Stimulated activated CD4-positive, alpha-beta T cell treated with anti-CD3 and anti-CD28 coated beads, Interleukin-4, amount 100 ng/mL, for 48 hours (primary cell): ENCODE results near the gene DNAJB6.

Experiments
- DNase-seq, 2 donors: peaks; one replicate each; pipeline ENCODE4 v3.0.0-alpha.2; 2020; ENCODE audit warnings: low read depth in 2 of 2

Gene DNAJB6

GRCh38 chr7:157409753-157410727 lies 73.2 kb downstream of the DNAJB6 start:
- DNase-seq: no peak

- DNase-seq: no peak
These were observed 74.2 kb downstream of the DNAJB6 start for GRCh38 chr7:157410831-157411556.

GRCh38 chr7:157411580-157411979 lies 74.8 kb downstream of the DNAJB6 start:
- DNase-seq: peak; percentile 28 to 64

GRCh38 chr7:157412021-157412443 lies 75.2 kb downstream of the DNAJB6 start:
- DNase-seq: peak; percentile 48 to 63

- DNase-seq: no peak
These were observed 75.8 kb downstream of the DNAJB6 start for GRCh38 chr7:157412491-157413180.

DNA sequence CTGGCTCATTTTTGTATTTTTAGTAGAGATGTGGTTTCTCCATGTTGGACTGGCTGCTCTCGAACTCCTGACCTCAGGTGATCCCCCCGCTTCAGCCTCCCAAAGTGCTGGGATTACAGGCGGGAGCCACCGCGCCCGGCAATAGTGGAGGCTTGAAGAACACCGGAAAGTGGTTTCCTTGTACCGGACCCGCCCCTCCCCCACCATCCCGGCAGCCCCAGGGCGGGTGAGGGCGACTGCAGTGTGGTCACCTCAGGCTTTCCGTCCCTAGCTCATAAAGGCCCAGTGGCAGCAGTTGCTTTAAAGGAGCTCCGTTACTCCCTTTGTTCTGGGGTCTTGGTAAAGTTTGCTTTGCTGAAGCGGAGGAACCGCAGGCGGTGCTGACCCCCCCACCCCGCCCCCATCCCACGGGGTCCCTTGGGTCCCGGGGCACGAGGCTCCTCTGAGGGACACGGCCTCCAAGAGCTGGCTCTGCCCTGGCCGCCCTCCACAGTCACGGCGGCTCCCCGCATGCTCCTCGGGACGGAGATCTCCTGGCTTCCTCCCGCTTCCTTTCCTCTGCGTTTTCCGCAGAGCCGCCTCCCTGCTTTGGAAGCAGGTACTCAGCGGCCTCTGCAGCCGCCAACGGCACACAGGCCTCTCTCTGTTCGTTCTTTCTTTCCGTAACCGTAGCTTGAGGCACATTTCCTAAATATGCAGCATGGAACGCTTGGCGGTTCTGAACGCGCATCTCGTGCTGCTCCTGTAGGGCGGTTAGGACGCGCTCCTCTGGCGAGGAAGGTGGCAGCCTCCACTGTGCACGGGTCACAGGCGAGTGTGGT lies 77.3 kb downstream of the DNAJB6 start:
- no peak for DNase-seq

- no peak for DNase-seq
These were observed 77.9 kb downstream of the DNAJB6 start for GRCh38 chr7:157414702-157415096.

- no peak for DNase-seq
These were observed 78.7 kb downstream of the DNAJB6 start for GRCh38 chr7:157415486-157415885.

DNA sequence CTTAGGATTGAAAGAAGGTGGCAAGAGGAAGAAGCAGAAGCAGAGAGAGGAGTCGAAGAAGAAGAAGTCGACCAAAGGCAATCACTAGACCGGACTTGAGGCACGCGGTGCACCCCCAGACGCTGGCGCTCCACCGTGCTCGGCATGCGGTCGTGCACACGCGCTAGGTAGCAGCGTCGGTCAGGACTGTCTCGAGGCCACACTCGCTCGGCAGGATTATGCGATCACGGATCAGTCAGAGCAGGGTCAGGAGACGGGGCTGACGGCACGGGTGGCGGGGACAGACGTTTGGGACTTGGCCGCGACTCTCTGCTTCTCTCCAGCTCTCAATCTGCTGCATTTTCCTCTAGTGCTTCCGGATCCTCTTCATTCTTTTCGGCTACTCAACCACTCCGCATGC lies 79.2 kb downstream of the DNAJB6 start:
- DNase-seq: no peak

- no peak for DNase-seq
These were observed 81.6 kb downstream of the DNAJB6 start for GRCh38 chr7:157418204-157419034.

DNA sequence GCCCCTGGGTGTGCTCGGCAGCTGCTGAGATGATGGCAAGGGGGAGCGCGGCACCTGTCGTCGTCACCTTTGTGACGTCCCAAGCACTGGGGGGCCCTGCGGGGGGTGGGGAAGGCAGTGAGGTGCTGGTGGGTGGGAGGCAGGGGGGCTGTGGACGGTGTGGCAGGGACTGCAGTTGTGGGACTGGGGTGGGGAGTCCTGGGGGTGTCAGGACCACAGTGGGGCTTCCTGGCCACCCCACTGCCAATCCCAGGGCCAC lies 82.2 kb downstream of the DNAJB6 start:
- DNase-seq: no peak

- no peak for DNase-seq
These were observed 85.5 kb downstream of the DNAJB6 start for GRCh38 chr7:157422279-157422678.

- no peak for DNase-seq
These were observed 86.5 kb downstream of the DNAJB6 start for GRCh38 chr7:157423348-157423747.

GRCh38 chr7:157423886-157424565 lies 87.2 kb downstream of the DNAJB6 start:
- DNase-seq: no peak

DNA sequence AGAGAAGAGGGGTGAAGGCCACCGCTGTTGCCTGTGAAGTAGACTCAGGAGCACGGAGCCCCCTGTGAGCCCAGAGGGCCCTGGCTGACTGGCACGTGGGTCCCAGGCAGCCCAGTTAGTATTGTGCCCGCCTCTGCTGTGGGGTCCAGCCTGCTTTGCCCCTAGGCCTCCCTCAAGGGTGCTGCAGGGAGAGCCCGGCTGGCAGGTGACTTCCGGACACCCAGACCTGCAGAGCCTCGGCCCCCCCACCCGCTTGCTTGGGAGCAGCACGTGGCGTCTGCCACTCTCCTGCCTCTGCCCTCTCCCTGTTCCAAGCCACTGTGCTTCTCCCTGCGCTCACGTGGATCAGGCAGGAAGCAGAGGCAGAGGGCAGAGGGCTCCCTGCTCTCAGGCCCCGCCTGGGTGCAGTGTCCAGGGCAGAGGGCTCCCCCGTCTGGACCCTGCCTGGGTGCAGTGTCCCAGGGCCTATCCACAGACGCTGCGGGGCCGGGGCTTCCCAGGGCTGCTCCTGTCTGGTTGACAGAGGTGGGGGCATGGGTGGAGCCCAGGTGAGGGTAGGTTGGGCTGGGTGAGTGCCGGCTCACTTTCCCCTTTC lies 88.4 kb downstream of the DNAJB6 start:
- DNase-seq: no peak

DNA sequence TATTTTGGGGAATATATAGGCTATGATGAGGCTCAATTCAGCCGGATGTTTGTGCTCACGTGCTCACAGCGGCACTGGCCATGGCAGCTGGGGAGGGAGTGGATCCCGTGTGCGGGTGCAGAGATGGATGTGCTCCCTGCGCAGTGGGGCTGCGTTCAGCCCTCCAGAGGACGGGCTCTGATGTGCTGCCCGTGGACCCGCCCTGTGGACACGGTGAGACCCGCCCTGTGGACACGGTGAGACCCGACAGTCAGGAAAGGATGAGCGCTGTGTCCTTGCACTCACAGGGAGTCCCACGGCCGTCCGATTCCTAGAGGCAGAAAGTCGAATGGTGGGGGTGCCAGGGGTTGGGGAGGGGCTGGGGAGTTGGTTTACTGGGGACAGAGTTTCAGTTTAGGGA lies 89.0 kb downstream of the DNAJB6 start:
- no peak for DNase-seq

DNA sequence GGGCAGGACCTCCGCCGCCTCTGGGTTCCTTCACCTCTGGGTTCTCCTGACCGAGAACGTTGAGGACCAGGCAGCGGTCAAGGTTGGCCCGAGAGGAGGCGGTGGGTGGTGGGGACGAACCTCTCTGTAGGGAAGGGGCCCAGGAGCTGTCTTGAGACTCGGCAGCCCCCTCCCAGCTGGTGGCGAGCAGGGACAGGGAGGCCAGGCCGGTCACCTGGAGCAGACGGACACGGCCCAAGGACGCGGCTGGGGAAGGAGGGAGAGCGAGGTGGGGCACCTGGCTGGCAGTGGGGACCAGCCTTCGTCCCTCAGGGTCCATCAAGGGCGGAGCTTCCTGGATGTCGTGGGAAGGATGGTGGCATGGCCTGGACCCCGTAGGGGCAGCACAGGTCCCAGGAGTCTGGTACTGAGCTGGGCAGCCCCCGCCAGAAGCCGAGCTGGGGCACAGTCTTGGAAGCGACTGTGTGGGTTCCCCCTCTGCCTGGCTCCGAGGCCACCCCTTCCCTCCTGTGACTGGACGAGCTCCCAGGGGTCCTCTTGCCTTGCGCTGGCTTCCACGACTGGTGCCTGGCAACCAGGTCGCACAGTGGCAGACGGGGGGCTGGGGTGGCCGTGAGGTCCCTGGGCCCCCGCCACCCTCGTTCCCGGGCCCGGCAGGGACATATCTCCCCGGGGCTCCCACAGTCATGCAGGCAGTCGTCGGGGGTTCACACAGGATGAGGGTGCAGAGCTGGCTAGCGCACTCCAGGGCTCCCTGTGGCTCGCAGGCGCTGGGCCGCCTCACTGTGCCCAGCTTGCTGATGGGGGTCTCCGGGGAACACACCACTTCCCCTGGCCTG lies 89.9 kb downstream of the DNAJB6 start:
- no peak for DNase-seq

DNA sequence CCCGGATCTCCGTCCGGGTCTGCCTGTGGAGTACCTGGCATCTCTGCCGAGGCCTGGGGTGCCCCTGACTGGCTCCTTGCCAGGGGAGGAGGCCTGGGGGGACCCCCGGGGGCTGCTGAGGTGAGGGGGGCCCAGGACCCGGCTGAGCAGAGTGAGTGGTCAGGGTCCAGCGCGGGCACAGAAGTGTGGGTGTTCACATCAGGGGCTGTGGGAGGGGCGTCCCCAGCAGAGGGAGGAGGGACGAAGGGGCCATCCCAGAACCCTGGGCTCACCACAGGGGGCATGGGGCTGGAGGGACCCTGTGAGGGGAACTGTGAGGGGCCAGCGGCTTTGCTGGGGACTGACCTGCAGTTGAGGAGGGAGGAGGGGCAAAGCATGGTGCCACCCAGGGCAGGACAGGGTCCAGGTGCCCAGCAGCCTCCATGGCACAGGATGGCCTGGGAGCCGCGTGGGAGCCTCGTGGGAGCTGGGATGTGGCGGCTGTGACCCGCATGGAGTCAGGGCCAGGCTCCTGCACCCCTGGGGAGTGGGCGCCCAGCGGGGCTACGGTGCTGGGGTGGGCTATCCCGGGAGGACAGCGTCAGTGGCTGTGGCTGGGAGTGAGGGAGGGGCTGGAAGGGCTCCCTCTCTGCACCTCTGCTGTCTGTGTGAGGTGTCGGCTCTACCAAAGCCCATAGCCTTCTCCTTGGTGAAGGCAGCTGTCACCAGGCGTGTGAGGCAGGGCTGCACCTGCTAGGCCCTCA lies 91.2 kb downstream of the DNAJB6 start:
- DNase-seq: no peak
